ENCODE data around the gene FGF18. TPM values are rescaled to one million over a fixed set of nuclear protein-coding genes. Genes with fewer than 3 reads are reported as not detected.

The FGF18 gene
- total and polyA plus RNA-seq, 2 experiments from 2014 or later = 50.3 to 81.9 TPM

DNA sequence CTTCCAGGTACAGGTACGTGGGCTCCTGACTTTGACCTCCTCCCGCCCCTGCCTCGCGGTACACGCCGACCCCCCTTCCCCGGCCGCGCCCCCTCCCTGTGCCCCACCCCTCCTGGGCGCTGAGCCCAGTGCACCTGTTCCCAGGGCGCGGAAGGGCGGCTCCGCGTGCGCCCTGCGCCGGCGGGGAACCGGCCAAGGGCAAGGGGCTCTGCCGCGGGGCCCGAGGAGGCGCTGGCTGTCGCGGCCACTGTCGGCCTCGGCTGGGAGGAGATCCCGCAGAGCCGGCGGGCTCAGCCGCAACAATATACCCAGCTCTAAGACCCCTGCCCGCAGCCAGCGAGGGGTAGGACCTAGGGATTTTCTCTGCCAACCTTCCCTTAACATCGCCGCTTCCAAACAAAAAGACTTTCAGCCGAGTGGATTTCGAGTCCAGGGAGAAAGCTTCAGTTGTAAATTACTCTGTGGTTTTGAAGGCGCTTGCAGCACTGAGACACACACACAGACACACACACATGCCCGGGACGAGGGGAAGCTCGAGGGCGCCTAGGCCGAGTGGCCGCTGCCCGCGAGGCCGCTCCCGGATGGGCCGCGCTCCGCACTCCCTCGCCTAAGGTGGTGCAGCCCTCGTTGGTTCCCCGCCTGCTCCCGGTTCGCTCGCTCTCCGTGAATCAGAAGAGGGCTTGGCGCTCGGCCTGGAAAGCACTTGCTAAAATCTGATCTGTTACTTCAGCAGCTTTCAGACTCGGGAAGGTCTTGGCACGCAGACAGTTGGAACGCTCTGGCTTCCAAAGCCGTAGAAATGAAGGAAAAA lies 1.2 kb downstream of the FGF18 start:
- H3K27me3 ChIP-seq = peaks cover 6% of the 10 kb centered on the region
- H3K27ac ChIP-seq = peak overlapping the region; percentile 40
- peaks cover 22% of the 10 kb centered on the region for H3K4me1 ChIP-seq (ENCODE audit: low read depth)
- TF ChIP-seq, protein P1, sequence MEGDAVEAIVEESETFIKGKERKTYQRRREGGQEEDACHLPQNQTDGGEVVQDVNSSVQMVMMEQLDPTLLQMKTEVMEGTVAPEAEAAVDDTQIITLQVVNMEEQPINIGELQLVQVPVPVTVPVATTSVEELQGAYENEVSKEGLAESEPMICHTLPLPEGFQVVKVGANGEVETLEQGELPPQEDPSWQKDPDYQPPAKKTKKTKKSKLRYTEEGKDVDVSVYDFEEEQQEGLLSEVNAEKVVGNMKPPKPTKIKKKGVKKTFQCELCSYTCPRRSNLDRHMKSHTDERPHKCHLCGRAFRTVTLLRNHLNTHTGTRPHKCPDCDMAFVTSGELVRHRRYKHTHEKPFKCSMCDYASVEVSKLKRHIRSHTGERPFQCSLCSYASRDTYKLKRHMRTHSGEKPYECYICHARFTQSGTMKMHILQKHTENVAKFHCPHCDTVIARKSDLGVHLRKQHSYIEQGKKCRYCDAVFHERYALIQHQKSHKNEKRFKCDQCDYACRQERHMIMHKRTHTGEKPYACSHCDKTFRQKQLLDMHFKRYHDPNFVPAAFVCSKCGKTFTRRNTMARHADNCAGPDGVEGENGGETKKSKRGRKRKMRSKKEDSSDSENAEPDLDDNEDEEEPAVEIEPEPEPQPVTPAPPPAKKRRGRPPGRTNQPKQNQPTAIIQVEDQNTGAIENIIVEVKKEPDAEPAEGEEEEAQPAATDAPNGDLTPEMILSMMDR (IDR thresholded peaks at IDR 0.05; ENCODE audit: low read depth, low read length) = no peak
- peak; percentile 81 to 92 for DNase-seq (ENCODE audit: low read depth in 1 of 2, low spot score in 1 of 2)
- peaks cover 6% of the 10 kb centered on the region for H3K36me3 ChIP-seq
- H3K9me3 ChIP-seq (ENCODE audit: low read depth) = no peaks in the 10 kb centered on the region
- H3K4me3 ChIP-seq = peak overlapping the region; percentile 99

DNA sequence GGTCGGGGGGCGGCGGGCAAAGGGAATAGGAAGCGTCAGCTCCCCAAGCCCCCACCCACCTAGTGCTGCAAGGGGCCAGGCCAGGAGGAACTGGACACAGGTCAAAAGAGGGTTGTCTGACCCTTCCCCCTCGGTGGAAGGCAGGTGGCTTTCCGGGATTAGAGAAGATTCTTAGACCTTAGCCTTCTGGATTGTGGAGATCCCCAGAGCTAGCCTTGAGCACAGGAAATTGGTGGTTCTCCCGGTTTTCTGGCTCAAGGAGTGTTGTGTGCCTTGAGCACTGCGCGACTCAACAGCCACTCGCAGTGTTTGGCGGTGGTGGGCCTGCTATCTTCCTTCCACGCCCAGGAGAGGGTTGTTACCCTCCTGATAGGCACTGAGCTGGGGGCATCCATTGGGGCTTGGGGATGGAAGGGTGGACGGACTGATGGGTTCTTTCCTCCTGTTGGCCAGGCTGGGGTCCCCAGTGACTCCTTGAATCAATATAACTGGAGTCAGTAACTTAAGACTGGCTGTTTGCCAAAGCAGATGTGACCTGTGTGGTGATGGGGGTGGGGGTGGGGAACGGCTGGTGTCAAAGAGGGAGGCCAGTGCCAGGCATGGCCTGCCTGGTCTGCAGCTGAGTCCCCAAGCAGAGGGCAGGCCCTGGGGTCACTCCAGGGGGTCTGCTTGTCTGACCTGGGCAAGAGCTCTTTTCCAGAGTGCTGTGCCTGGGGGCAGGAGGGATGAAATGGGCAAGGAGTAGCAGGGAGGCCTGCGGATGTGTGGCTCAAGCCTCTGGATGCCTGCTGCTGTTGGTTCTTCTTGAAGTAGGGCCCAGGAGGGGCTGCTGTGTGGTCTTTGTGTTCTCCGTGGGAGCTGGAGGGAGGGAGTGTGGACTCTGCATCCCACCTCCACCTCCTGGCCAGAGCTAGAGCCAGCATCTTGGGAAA lies 2.1 kb downstream of the FGF18 start:
- H3K4me3 ChIP-seq = peak overlapping the region; percentile 99
- no peaks in the 10 kb centered on the region for H3K9me3 ChIP-seq (ENCODE audit: low read depth)
- H3K27ac ChIP-seq = no peak overlapping the region
- H3K4me1 ChIP-seq (ENCODE audit: low read depth) = peaks cover 22% of the 10 kb centered on the region
- H3K27me3 ChIP-seq = peaks cover 6% of the 10 kb centered on the region
- DNase-seq (ENCODE audit: low read depth in 1 of 2, low spot score in 1 of 2) = no peak
- H3K36me3 ChIP-seq = peaks cover 6% of the 10 kb centered on the region
- TF ChIP-seq, protein P1 (IDR thresholded peaks at IDR 0.05; ENCODE audit: low read depth, low read length) = no peak

DNA sequence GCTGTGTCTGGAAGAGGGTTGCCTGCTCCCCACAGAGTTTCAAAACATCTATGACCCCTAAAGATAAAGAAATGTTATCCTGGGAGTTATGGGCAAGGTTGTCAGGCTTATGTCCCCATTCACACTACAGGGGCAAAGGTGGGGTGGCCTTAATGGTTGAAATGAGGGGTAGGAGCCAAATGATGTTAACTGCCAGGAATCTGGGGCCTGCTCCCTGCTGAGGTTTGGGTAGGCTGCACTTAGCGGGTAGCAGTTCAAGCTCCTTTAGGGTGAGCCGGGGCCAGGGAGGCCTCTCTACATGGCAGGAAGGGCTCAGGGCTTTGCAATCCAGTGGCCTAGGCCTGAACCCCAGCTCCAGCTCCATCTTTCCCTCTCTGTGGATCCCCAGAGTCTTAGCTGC lies 3.0 kb downstream of the FGF18 start:
- Histone ChIP-seq H3K4me3 (no peak overlapping the region), H3K27me3 (peaks cover 6% of the 10 kb centered on the region), H3K27ac (no peak overlapping the region), H3K36me3 (peaks cover 6% of the 10 kb centered on the region), H3K9me3 (ENCODE audit: low read depth) (no peaks in the 10 kb centered on the region), H3K4me1 (ENCODE audit: low read depth) (peaks cover 21% of the 10 kb centered on the region)
- TF ChIP-seq, protein P1 (IDR thresholded peaks at IDR 0.05; ENCODE audit: low read depth, low read length) = no peak
- DNase-seq (ENCODE audit: low read depth in 1 of 2, low spot score in 1 of 2) = no peak

DNA sequence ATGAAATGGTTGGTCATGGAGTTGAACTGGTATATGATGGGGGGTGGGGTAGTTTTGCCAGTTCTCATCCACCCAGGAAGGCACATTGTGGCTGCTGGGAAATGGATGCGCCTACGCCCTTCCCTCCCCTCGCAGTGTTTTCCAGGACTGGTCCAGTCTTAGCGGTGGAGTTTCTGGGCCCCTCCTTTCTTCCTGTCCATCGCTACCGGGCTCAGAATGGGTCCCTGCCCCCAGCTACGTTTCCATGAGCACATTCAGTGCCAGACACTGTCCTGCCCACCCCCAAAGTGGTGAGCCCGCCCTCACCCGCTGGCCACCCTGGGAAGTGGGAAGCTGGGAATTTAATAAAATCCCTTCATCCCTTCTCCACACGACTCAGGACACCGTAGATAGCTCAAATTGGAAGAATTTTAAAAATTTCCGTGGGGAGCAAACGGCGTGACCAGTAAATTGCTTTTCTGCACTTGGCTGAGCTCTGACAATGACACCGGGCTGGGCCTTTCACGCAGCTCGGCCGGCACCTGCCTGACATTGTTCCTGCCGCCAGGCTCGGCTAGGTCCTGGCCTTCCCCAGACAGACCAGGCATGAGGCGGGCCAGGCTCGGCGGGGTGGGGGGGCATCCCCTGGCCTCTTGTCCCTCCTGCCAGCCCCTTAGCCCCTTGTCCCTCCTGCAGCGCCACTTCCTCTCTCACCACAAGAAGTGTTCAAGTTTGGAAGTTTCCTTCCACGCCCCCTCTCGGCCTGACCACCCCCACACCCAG lies 3.6 kb downstream of the FGF18 start:
- peaks cover 6% of the 10 kb centered on the region for H3K36me3 ChIP-seq
- TF ChIP-seq, protein P1 (IDR thresholded peaks at IDR 0.05; ENCODE audit: low read depth, low read length) = no peak
- no peak for DNase-seq (ENCODE audit: low read depth in 1 of 2, low spot score in 1 of 2)
- H3K4me3 ChIP-seq = no peak overlapping the region
- H3K27me3 ChIP-seq = peaks cover 6% of the 10 kb centered on the region
- H3K27ac ChIP-seq = no peak overlapping the region
- H3K4me1 ChIP-seq (ENCODE audit: low read depth) = peaks cover 23% of the 10 kb centered on the region
- no peaks in the 10 kb centered on the region for H3K9me3 ChIP-seq (ENCODE audit: low read depth)

DNA sequence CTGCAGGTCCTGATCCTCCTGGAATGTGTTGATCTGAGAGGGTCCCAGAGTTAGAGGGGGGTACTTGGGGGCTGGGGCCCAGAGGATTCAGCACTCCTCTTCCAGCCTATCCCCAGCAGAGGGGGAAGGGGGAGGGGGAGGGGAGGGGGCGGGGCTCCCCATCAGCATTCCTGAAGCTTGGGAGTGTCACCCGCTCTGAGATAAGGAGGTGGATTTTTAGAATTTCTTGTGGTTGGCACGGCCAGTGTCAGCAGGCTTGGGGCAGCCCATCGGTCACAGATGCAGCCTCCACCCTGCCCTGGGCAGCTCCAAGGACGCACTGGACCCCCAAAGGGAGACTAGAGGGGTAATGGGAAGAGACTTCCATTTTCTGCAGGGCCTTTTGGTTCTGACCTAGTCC lies 5.3 kb downstream of the FGF18 start:
- no peak overlapping the region for H3K4me3 ChIP-seq
- no peak for DNase-seq (ENCODE audit: low read depth in 1 of 2, low spot score in 1 of 2)
- H3K9me3 ChIP-seq (ENCODE audit: low read depth) = no peaks in the 10 kb centered on the region
- H3K36me3 ChIP-seq = peaks cover 6% of the 10 kb centered on the region
- peak overlapping the region; percentile 30 for H3K27ac ChIP-seq
- peaks cover 6% of the 10 kb centered on the region for H3K27me3 ChIP-seq
- peaks cover 20% of the 10 kb centered on the region for H3K4me1 ChIP-seq (ENCODE audit: low read depth)
- TF ChIP-seq, protein P1 (IDR thresholded peaks at IDR 0.05; ENCODE audit: low read depth, low read length) = no peak

All from cardiac muscle cell (in vitro differentiated cells and primary cell).